ENCODE data around the gene STUB1.
A peak's percentile ranks its signal among the peaks of the same experiment; 100 is the strongest.

STUB1 gene

DNA sequence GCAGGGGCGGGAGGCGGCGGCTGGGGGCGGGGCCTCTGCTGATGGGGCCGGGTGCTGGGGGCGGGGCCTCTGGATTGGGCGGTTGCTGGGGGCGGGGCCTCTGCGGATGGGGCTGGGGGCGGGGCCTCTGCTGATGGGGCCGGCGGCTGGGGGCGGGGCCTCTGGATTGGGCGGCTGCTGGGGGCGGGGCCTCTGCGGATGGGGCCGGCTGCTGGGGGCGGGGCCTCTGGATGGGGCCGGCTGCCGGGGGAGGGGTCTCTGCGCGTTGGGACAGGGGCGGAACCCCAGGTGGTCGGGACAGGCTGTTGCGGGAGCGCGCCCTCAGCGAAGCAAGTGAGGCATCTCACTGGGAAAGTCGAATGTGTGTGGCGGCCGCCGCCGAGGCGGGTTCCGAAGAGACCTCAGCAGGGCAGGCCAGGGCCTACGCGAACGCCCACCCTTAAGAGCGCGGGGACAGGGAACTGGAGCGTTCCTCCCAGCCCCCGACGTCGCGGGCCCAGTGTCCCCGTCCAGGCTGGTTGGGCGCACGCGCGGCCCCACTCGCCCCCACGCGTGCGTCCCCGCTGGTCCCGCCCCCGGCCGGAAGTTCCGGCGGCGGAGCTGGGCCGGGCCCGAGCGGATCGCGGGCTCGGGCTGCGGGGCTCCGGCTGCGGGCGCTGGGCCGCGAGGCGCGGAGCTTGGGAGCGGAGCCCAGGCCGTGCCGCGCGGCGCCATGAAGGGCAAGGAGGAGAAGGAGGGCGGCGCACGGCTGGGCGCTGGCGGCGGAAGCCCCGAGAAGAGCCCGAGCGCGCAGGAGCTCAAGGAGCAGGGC, at the start of gene STUB1:
STUB1 (plus strand) TSS at position 597 of the 811 bp plus-strand sequence; CDS start at position 713, 116 bp downstream.
- peak; percentile 70 to 76 for DNase-seq (ENCODE audit: low read depth in 1 of 2, low spot score in 1 of 2)

DNA sequence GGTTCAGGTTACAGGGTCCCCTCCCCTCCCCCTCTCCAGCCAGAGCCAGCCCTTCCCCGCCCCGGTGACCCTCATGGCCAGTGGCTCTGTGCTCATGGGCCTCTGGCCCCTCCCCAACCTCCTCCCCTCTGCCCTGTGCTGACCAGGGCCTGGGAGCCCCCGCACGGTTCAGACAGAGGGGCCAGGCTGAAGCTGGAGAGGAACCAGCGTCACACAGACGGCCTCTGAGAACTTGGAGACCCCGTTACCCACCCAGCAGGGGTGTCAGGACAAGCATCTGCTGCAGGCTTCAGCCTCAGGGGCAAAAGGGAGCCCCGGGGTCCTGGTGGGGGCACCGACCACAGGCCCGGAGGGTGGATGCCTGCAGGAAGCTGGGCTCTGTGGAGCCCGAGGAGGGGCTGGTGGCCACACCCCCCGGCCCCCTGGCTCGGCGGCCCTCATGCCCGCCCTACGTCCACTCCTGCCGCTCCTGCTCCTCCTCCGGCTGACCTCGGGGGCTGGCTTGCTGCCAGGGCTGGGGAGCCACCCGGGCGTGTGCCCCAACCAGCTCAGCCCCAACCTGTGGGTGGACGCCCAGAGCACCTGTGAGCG, 49.3 kb upstream of the STUB1 start, which contains the start of gene WFIKKN1:
WFIKKN1 (plus strand) TSS at position 171 of the 591 bp plus-strand sequence; CDS start at position 440, 269 bp downstream.
- DNase-seq (ENCODE audit: low read depth in 1 of 2, low spot score in 1 of 2) = no peak

DNA sequence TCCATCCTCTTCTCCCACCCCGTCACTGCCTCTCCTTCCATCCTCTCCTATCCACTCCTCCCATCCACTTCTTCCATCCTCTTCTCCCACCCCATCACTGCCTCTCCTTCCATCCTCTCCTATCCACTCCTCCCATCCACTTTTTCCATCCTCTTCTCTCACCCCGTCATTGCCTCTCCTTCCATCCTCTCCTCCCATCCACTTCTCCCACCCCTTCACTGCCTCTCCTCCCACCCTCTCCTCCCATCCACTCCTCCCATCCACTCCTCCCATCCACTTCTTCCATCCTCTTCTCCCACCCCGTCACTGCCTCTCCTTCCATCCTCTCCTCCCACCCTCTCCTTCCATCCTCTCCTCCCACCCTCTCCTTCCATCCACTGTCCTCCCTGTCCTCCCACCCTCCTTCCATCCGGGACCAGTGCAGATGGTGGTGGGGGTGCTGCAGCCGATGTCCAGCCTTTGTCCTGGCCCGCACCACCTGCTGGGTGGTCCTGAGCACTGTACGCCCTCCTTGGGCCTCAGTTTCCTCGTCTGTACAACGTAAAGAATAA, 48.3 kb upstream of the STUB1 start:
- DNase-seq (ENCODE audit: low read depth in 1 of 2, low spot score in 1 of 2) = no peak

DNA sequence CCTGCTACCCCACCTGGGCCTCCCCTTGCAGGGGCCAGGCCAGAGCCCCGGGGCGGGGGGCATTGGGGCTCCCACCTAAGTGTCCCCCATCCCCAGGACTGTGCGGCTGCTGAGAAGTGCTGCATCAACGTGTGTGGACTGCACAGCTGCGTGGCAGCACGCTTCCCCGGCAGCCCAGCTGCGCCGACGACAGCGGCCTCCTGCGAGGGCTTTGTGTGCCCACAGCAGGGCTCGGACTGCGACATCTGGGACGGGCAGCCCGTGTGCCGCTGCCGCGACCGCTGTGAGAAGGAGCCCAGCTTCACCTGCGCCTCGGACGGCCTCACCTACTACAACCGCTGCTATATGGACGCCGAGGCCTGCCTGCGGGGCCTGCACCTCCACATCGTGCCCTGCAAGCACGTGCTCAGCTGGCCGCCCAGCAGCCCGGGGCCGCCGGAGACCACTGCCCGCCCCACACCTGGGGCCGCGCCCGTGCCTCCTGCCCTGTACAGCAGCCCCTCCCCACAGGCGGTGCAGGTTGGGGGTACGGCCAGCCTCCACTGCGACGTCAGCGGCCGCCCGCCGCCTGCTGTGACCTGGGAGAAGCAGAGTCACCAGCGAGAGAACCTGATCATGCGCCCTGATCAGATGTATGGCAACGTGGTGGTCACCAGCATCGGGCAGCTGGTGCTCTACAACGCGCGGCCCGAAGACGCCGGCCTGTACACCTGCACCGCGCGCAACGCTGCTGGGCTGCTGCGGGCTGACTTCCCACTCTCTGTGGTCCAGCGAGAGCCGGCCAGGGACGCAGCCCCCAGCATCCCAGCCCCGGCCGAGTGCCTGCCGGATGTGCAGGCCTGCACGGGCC, 47.5 kb upstream of the STUB1 start:
- DNase-seq (ENCODE audit: low read depth in 1 of 2, low spot score in 1 of 2) = no peak

DNA sequence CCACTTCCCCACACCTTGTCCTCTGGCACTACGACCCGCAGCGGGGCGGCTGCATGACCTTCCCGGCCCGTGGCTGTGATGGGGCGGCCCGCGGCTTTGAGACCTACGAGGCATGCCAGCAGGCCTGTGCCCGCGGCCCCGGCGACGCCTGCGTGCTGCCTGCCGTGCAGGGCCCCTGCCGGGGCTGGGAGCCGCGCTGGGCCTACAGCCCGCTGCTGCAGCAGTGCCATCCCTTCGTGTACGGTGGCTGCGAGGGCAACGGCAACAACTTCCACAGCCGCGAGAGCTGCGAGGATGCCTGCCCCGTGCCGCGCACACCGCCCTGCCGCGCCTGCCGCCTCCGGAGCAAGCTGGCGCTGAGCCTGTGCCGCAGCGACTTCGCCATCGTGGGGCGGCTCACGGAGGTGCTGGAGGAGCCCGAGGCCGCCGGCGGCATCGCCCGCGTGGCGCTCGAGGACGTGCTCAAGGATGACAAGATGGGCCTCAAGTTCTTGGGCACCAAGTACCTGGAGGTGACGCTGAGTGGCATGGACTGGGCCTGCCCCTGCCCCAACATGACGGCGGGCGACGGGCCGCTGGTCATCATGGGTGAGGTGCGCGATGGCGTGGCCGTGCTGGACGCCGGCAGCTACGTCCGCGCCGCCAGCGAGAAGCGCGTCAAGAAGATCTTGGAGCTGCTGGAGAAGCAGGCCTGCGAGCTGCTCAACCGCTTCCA, 46.7 kb upstream of the STUB1 start:
- DNase-seq (ENCODE audit: low read depth in 1 of 2, low spot score in 1 of 2) = no peak

- DNase-seq (ENCODE audit: low read depth in 1 of 2, low spot score in 1 of 2) = no peak
Measured at GRCh38 chr16:634051-634670, 46.0 kb upstream of the STUB1 start.

GRCh38 chr16:634996-635395, 45.2 kb upstream of the STUB1 start:
- DNase-seq (ENCODE audit: low read depth in 1 of 2, low spot score in 1 of 2) = no peak

GRCh38 chr16:635573-636205, 44.5 kb upstream of the STUB1 start:
- DNase-seq (ENCODE audit: low read depth in 1 of 2, low spot score in 1 of 2) = no peak

- DNase-seq (ENCODE audit: low read depth in 1 of 2, low spot score in 1 of 2) = peak; percentile 83 to 87
Measured at GRCh38 chr16:636206-637080, 43.8 kb upstream of the STUB1 start, which contains the start of gene METTL26. TSS of gene METTL26 (minus strand) at chr16:636305. CDS start at chr16:636290, 15 bp downstream.

DNA sequence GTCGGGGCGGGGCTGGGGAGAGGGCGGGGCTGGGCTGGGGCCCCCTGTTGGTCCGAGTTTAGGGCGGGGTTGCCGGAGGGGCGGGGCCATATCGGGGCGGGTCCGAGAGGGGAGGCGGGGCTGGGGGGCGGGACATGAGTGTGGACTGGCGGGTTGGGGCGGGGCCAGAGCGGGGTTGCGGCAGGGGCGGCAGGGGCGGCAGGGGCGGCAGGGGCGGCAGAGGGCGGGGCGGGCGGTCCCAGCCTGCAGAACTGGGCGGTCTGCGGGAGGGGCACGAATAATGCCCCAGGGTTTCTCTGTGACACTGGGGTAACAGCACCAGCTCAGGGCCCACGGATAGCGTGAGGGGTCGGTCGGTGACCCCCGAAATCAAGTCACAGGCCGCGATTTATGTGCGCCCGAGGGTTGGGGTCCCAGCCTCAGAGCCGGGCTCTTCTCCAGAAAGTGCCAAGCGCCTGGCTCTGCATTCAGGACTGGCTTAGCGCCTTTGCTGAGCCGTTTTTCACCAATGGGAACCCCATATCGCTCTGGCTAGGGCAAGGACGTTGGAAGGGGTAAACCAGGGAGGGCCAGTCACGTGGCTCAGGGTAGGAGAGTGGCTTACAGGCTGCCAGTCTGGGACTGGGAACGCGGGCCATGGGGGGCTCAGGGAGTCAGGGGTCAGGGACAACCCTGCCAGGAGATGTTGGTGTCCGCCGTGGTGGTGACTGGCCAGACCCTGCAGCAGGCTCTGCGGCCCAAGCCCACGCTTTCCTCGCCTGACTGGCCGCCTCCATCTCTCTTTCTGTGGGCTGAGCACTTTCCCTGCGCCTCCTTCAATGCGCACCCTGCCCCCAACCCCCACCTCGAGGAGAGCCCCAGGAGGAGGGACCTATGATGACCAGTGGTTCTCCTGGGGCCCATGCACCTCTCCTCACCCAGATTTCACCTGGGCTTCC, 42.9 kb upstream of the STUB1 start:
- DNase-seq (ENCODE audit: low read depth in 1 of 2, low spot score in 1 of 2) = peak; percentile 78 to 79

GRCh38 chr16:638034-638543, 42.1 kb upstream of the STUB1 start:
- DNase-seq (ENCODE audit: low read depth in 1 of 2, low spot score in 1 of 2) = no peak

- no peak for DNase-seq (ENCODE audit: low read depth in 1 of 2, low spot score in 1 of 2)
Measured at GRCh38 chr16:638836-639235, 41.4 kb upstream of the STUB1 start.

DNA sequence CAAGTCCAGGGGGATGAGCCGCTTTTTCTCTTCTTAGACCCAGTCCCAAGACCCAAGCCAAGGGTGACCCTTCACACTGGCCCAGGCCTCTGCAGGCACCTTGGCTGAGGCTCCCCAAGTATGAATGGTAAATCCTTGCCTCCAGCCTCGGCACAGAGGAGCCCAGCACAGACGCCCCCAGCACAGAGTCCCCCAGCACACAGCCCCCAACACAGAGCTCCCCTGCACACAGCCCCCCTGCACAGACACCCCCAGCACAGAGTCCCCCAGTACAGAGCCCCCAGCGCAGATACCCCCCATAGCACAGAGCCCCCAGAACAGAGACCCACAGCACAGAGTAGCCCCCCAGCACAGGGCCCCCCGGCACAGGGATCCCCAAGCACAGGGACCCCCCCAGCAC, 39.6 kb upstream of the STUB1 start:
- no peak for DNase-seq (ENCODE audit: low read depth in 1 of 2, low spot score in 1 of 2)

GRCh38 chr16:641326-642188, 38.7 kb upstream of the STUB1 start, which contains the start of gene MCRIP2:
TSS of gene MCRIP2 (plus strand) at chr16:641828. CDS start at chr16:641992, 164 bp downstream.
- DNase-seq (ENCODE audit: low read depth in 1 of 2, low spot score in 1 of 2) = peak in 1 of 2 donors; percentile 56

GRCh38 chr16:642189-643049, 37.8 kb upstream of the STUB1 start:
- no peak for DNase-seq (ENCODE audit: low read depth in 1 of 2, low spot score in 1 of 2)

All from activated T-helper 1 cell treated with anti-CD3 and anti-CD28 coated beads, Interleukin-2, amount 50 U/mL, for 16 hours (primary cell).